HL-60/S4 treated with retinoic acid at 250 ng/mL for 4 days and 3 days (cell line): Measurements from ENCODE around the gene NKD2.

Experiments used
- in situ Hi-C: fragments of 300-500 bp; cut with MboI; formaldehyde crosslinking; loops from 2 replicates; pipeline ENCODE4 v1.7.0; 2022; ENCODE audit warnings: low sequenced_read_pairs

The NKD2 gene

DNA sequence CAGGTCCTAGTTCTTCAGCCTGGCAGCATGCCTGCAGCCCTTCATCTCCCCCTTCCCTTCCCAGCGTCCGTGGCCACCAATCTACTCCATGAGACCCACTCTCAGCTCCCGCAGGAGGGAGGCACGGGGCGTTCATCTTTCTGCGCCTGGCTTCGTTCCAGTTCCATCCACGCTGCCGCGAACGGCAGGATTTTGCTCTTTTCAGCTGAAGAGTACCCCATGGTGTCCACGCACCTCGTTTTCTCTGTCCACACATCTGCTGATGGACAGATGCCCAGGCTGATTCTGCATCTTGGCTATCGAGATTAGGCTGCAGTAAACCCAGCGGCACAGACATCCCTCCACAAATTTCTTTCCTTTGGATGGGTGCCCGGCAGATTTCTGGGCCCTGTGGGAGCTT lies 30.5 kb upstream of the NKD2 start:
- in situ Hi-C loops, result no loop called here

DNA sequence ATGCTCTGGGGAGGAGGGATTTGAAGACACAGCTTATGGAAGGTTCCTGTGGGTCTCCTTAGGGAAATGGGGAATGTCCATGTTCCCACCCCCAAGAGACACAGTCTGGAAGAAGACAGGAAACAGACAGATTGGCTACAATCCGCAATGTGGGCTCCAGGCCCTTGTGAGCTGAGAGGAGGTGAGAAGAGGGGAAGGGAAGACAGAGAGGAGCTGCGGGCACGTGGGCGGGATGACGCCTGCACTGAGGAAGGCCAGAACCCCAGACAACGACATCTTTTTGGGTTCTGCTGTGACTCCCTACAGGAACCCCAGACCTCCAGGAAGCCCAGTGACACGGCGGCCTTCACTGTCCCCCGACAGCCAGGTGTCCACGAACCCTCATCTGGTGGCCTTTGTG lies 29.9 kb upstream of the NKD2 start:
- in situ Hi-C loops, result no loop called here

DNA sequence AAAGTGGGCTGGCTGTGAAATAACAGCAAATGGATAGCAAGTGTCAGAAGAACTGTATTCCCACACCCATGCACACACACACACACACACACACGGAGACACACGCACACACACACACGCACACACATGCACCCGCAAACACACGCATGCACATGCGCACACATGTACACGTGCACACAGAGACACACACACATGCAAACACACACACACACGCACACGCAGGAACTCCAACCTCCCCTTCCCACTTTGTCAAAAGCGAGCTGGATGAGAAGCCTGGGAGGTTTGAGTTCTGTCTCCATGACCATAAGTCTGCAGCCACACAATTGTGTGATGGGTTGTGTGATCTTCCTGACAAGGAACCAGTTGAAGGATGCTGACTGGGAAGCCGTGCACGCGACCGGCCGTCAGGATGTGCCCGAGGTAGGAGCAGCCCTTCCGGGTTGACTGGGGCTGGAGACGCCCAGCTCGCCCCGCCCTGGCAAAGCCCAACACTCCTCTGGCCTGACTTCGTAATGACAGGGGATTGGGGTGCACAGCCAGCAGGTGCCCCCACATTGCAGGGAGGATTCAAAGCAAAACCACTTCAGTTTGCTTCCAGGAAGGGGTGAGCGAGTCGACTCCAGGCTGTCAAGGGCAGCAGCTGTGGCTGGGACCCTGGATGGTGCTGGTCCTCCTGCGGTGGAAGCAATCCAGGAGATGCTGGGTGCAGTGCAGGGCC lies 29.3 kb upstream of the NKD2 start:
- in situ Hi-C loops, result no loop called here

DNA sequence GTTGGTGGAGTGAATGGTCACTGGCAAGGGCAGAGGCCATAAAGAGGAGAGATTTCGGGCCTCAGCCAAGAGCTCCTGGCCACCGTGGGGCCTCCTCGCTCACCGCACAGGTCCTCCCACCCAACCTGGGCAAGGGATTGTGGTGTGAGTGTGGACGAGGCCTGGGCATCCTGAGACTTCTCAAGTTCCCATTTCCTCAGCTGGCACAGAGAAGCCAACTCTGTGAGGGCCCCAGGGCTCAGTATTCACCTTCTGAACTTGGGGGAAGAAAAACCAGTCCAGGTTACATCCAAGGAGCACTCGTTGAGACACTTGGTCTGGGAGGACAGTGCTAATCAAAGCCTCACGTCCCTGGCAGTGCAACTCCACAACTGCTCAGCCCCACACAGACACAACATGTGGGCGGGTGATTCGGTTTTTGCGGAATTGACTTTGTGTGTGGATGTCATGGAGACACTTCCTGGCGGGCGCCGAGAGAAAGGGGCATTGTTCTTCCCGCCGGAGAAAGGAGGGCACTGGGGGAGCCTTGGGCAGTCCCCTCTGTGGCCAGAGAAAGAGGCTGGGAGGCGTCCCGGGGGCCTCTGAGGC lies 28.5 kb upstream of the NKD2 start:
- in situ Hi-C loops, result no loop called here

DNA sequence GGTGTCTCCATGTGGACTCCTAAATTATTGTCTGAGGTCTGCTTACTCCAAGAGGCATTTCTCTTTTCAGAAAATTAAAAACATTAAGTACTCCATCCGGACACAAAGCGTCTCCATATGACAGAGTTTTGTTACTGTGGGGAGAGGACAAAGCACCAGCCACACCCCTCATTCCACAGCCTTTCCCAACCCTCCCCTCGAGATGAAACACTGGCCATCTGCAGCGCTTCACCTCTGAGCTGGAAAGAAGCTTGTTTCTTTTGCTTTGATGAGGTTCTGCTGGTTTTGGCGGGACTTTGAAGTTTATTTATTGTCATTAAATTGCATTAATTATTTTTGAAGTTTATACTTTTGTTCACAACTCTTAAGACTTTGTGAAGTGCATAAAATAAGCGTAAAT lies 27.6 kb upstream of the NKD2 start:
- in situ Hi-C loops, result no loop called here

DNA sequence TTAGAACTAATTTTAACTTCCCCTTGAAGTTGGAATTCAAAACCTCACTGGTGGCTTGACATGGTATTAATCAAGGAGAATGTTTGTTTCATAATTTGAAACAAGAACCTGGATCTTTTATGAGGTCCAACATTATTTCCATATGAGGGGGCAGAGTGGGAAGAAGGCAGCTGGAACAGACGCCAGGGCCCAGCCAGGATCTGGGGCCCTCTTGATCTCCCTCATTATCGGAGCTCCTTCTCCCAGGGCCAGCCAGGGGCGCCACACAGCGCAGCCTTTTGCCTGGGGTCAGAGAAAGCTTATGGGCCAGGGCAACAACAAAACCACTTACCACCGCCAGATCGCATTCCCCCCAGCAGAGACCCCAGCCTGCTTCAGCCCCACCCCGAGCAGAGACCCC lies 27.1 kb upstream of the NKD2 start:
- in situ Hi-C loops, result no loop called here

DNA sequence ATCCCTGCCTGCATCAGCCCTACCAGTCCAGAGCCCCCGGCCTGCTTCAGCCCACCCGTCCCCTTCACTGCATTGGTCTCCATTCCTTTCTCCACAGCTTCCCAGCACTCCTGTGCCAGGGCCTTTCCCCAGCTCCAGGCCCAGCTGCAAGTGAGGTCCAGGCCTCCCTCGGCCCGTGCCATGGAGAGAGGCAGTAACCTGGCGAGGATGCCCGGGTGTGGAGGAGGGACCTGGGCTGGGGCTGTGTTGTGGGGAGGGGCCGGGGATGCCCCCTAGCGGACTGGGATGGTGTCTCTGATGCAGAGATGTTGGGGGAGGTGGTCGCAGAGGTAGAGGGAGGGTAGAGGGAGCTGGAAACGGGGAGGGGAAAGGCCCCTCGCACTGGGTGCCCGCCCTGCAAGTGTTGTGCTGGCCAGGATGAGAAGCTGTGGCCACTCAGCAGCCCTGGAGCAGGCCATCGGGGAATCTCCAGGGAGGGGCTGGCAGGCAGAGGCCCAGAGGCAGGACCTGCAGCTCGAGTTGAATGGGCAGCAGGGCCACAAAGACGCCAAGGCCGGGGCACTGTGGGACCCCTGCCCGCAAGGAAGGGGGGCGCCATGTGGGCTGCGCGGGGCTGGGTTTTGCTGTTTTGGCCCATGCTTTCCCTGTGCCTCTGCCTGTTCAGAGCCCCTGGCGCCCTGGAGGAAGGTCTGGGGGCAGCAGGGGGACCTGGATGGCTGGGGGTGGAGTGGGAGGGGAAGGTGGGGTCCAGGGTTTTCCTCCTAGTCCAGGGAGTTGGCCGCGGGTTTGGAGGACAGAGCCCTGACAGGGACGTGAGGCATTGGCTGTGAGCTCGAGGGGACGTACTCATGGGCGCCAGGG lies 26.0 kb upstream of the NKD2 start:
- in situ Hi-C loops, result no loop called here

DNA sequence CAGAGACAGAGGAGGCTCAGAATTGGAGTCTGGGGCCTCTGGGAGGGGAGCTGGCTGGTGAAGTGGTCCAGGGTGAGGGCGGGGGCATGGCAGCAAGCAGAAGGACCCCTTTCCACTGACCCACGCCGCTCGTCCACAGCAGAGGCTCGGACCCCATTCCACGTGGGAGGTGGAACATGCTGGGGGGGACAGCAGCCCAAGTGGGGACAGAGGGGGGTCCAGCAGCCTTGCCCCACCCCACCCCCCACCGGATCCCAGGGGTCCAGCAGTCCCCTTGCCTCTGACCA lies 25.4 kb upstream of the NKD2 start:
- in situ Hi-C loops, result no loop called here

DNA sequence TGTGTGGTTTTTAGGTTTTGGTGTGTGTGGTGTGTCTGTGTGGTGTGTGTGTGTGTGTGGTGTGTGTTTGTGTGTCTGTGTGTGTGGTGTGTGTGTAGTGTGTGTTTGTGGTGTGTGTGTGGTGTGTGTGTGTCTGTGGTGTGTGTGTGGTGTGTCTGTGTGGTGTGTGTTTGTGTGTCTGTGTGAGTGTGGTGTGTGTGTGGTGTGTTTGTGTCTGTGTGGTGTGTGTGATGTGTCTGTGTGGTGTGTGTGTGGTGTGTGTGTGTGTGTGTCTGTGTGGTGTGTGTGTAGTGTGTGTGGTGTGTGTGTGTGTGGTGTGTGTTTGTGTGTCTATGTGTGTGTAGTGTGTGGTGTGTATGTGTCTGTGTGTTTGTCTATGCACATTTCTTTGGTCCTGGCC lies 25.0 kb upstream of the NKD2 start:
- in situ Hi-C loops, result no loop called here

DNA sequence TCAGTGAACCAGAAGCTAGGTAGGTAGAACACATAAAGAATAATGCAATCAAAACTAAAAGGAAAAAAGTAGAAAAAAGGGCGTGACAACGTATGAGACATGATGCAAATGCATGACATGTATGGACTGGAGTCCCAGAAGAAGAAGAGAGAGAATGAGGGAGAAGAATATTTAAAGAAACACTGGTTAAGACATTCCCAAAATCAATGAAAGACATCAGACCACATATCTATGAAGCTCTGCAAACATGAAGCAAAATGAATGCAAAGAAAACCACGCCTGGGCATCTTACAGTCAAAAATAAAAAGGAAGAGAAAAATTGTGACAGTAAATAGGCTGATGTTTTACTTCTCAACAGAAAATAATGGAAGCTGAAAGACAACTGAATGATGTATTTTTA lies 23.8 kb upstream of the NKD2 start:
- in situ Hi-C loops, result no loop called here

DNA sequence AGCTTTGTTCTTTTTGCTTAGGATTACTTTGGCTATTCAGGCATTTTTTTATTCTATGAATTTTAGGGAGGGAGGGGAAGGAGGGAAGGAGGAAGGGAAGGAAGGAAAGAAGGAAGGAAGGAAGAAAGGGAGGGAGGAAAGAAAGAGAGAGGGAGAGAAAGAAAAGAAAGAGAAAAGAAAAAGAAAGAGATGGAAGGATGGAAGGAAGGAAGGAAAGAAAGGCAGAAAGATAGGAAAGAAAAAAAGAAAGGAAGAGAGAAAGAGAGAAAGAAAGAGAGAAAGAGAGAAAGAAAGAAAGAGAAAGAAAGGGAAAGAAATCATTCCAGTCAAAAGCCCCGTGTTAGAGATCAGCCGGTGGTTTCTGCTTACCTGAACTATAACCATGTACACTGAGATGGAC lies 20.8 kb upstream of the NKD2 start:
- in situ Hi-C loops, result no loop called here

DNA sequence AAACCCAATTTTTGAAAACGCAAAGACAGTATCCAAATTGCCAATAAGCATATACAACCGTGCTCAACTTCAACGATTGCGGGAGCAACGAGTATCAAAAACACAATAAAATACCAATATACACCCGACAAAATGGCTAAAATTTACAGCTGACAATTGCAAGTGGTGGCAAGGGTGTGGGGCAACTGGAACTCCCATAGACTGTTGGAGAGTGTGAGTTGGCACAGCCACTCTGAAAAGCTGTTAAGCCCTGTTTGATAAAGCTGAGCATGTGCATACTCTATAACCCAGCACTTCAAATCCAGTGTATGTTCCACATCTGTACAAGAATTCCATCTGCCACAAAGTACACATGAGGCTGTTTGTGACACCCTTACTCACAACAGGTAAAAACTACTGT lies 20.3 kb upstream of the NKD2 start:
- in situ Hi-C loops, result no loop called here

DNA sequence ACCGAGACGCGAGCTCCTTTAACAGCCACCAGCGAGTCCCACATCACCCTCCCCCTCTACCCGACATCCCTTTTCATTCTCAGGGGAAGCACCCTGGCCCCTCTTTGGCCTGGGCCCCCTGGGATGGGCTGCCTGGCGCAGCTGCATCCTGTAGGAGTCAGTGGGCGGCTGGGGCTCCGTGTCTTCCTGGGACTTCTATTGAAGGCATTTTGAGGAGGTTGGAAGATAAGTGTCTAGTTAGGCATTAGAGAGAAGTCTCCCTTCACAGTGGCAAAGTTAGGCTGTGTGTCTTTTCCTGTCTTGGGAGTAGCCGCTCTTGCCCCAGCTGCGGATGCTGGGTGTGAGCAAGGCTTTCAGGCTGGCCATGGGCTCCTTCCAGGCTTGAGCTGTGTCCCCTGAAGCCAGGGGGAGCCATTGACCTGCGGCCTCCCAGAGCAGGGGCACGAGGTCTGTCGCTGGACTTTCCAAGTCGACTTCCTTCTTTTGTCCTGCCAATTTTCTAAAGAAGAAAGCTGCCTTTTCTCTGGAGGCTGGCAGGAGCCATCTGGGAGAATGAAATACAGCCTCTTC lies 18.6 kb upstream of the NKD2 start:
- in situ Hi-C loops, result no loop called here

DNA sequence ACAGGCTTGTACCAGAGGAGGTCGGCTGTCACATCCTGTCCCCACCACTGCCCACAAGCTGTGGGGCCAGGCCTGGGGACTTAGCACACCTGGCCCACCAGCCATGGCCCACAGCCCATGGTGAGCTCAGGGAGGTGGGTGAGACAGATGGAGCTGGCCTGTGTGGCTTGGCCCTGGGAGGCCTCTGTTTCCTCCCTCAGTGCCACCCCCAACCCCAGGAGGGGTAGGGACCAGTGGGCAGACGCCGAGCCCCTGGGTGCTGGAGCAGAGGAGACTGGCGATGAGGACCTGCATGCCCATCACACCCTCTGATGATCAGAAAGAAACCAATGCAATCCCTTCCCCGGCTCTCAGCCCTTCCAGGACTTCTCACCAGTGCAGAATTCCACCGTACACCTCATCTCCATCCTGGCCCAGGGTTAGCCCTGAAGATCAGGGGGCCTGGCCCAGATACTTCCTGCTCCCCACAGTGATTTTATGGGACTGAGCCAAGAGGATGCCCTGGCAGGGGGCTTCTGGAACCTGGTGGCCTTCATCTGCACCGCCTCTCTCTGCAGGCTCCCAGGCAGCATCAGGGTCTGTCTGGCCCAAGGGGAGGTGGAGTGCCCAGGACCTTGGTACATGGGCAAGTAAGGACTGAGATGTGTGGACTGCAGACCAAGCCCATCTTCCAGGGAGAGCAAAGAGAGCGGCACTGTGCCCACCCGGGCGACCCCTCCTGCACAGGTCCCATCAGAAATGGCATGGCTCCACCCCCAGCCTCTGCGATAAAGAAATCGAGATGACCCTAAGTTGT lies 16.9 kb upstream of the NKD2 start:
- in situ Hi-C loops, result no loop called here

DNA sequence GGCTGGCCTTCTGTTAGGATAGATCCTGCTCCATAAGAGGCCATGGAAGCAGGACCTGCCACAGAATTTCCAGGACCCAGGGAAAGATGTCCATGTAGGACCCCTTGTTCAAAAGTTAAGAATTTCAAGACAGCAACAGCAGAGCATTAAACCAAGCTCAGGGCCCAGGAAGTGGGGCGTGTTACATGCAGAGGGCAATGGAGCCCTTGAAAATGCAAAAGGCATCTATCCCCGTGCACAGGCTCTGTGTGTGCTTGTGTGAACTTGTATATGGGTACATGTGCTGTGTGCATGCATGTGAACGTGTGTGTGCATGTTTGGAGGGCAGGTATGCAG lies 14.4 kb upstream of the NKD2 start:
- in situ Hi-C loops, result no loop called here

DNA sequence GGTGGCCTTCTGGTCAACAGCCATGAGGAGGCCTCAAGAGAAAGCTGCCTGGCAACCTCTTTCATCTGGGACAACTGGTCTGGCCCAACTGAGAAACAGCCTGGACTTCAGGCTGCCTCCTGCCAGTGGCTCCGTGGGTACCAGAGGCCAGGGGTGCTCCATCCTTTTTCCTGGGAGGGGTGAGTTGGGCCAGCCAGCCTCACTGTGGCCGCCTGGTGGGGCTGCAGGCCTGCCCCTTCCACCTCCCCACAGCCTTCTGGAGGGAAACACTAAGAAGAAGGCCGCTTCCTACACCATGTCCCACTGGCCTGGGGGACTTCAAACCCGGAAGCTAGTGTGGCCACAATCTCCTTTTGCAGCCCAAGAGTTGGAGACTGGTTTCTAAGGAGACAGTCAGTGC lies 13.8 kb upstream of the NKD2 start:
- in situ Hi-C loops, result no loop called here

DNA sequence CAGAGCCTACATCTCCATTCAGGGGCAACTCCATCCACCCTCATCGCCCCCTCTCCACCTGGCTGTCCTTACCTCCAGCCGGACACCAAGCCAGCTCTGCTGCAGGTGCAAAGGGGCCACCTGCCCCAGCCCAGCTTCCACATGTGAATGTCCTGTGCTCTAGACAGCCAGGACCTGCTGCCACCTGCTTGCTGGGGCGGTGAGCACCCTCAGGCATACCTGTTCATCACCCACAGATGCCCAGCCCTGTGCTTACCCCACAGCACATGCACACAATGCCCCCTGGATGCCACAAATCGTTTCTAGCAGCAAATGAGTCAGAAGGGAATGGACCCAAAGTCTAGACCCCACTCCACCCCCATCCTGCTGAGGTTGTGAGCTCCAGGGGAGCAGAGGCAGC lies 13.3 kb upstream of the NKD2 start:
- in situ Hi-C loops, result no loop called here

DNA sequence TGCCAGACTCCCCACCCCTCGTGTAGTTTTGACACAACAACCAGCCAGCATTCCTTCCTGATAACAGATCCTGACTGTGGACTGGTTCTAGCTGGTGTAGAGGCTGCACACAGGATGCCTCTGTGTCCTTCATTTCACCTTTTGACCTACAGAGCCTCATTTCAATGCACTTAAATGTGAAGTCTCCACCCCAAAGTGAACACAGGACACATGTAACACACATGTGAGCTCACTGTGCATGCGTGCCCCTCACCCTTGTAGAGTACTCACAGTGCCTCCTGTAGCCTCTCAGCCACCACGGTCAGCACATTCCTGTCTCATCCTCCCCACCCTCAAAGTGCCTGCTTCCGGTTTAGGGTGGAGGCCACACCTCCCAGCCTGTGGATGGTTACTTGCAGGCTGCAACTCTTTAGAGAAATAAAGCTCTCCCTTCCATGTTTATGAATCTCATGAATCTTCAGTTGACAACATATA lies 11.6 kb upstream of the NKD2 start:
- in situ Hi-C loops, result no loop called here

DNA sequence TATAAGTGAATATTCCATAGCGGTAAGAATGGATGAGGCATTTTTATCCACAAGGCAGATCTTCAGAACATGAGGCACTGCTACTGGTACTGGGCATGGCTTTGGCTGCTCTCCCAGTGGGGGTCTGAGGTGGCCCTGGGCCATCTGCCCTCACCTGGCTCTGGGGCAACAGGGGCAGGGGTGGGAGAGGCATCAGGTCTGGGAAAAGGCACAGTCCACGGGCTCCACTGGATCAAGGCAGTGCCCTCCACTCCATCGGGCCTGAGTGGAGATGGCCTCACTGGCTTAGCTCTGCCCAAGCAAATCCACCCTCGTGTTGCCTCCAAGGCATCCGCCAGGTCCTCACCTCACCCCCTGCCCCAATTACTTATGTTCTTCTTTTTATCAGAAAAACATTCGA lies 10.9 kb upstream of the NKD2 start:
- in situ Hi-C loops, result no loop called here

DNA sequence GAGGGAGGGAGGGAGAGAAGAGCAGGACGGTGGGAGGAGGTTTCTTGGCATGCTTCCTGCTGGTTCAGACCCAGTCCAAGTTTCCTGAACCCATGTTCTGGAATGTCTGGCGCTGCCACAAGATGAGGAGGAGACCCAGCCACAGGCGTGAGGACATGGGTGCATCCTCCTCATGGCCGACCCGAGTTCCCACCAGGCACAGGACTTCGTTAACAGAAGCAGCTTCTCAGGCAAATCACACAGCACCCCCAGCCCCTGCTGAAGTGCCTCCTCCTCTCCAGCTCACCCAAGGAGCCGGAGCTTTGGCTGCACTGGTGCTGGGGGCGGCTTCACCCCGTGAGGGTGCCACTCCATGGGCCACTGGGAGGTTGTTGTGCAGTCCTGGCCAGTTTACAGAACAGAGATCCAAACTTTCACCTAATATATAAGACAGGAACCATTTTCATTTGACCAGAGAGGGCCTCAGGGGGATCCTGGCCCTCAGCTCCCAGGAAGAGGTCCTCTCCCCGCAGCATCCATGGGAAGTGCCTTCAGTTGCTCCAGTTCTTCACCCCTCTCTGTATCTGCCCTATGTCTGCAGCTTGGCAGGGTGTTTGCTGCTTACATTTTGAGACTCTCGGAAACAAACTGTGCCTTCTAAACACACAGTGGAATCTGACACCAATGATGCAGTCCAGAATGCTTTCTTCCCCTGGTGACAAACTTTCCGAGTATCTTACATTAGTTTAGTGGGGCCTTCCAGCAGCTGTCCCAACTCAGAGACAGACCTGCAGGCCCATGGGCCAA lies 10.2 kb upstream of the NKD2 start:
- in situ Hi-C loops, result no loop called here
